H1 (cell line): ENCODE results near the gene DYSF. TPM values are rescaled to one million over a fixed set of nuclear protein-coding genes. Genes with fewer than 3 reads are reported as not detected.

Source experiments
- CTCF ChIA-PET: fragments of 300-600 bp; sonication (Branson Sonifier 250); formaldehyde crosslinking; loops from one replicate; lab custom pipeline; 2021; ENCODE audit not compliant: partially characterized antibody; lab: Charles Lee
- POLR2A ChIA-PET: fragments of 300-600 bp; sonication (Branson Sonifier 250); formaldehyde crosslinking; loops from one replicate; lab custom pipeline; 2021; ENCODE audit warnings: inconsistent platforms; ENCODE audit not compliant: partially characterized antibody; lab: Charles Lee
- DNase-seq, 2 experiments: peaks; one replicate each; pipeline versions ENCODE4 v3.0.0 to v3.0.0-alpha.2; 2010 to 2022; ENCODE audit warnings: low spot score in 2 of 2, low read depth in 1 of 2, mixed read lengths in 1 of 2
- FAIRE-seq: peaks from 2 replicates; lab custom pipeline; 2011; peaks lifted over from hg19 to GRCh38; lab: Jason Lieb, UNC
- H2AFZ ChIP-seq: 2 replicates; pipeline ENCODE4 v1.8.1; 2012; ENCODE audit warnings: low read length, inconsistent platforms
- H2AK5ac ChIP-seq: 2 replicates; pipeline ENCODE4 v1.6.1; 2013; ENCODE audit warnings: low read depth, low read length
- H2BK120ac ChIP-seq: replicated peaks from 2 replicates; pipeline ENCODE3; 2013; ENCODE audit warnings: low read depth, low read length, inconsistent platforms
- H2BK12ac ChIP-seq: 2 replicates; pipeline ENCODE4 v1.6.1; 2013; ENCODE audit warnings: low read depth, low read length
- H2BK15ac ChIP-seq: 2 replicates; pipeline ENCODE4 v1.6.1; 2013; ENCODE audit warnings: low read length
- H2BK20ac ChIP-seq: 2 replicates; pipeline ENCODE4 v1.6.1; 2013; ENCODE audit warnings: low read length
- H2BK5ac ChIP-seq: 2 replicates; pipeline ENCODE4 v1.6.1; 2013; ENCODE audit warnings: low read depth, low read length
- H3K14ac ChIP-seq: 2 replicates; pipeline ENCODE4 v1.6.1; 2013; ENCODE audit warnings: inconsistent platforms; ENCODE audit not compliant: insufficient read length
- H3K18ac ChIP-seq: 2 replicates; pipeline ENCODE4 v1.6.1; 2013; ENCODE audit warnings: low read length; ENCODE audit errors: extremely low read depth
- H3K23ac ChIP-seq: 2 replicates; pipeline ENCODE4 v1.6.1; 2013; ENCODE audit warnings: inconsistent platforms; ENCODE audit not compliant: insufficient read length
- H3K23me2 ChIP-seq: 2 replicates; pipeline ENCODE4 v1.6.1; 2013; ENCODE audit warnings: low read depth, low read length
- H3K27ac ChIP-seq: 2 replicates; pipeline ENCODE4 v1.6.1; 2011; ENCODE audit warnings: low read depth, low read length, inconsistent platforms
- H3K27me3 ChIP-seq, 4 experiments: replicated peaks in 1 of 4; 1 replicate in 1 of 4; 2 replicates in 3 of 4; pipeline versions ENCODE4 v1.6.1 to v1.8.1; 2011 to 2013; ENCODE audit warnings: low read length in 3 of 4, mild to moderate bottlenecking in 3 of 4, inconsistent platforms in 2 of 4, mixed read lengths in 2 of 4, moderate library complexity in 1 of 4; ENCODE audit not compliant: control insufficient read depth in 3 of 4, insufficient read depth in 3 of 4; ENCODE audit errors: extremely low read depth in 1 of 4
- H3K36me3 ChIP-seq, 4 experiments: 2 replicates each; pipeline versions ENCODE4 v1.6.1 to v1.8.1; 2011 to 2013; ENCODE audit warnings: mild to moderate bottlenecking in 4 of 4, low read length in 3 of 4, moderate library complexity in 2 of 4, control low read depth in 1 of 4, inconsistent platforms in 1 of 4; ENCODE audit not compliant: insufficient read depth in 4 of 4, control insufficient read depth in 2 of 4
- H3K4ac ChIP-seq: replicated peaks from 2 replicates; pipeline ENCODE3; 2013; ENCODE audit warnings: low read length, low read depth, mixed read lengths, inconsistent platforms; ENCODE audit not compliant: insufficient read length
- H3K4me1 ChIP-seq, 4 experiments: replicated peaks in 1 of 4; 1 replicate in 1 of 4; 2 replicates in 3 of 4; pipeline versions ENCODE4 v1.6.1 to v1.8.1; 2011 to 2013; ENCODE audit warnings: low read length in 3 of 4, inconsistent platforms in 2 of 4, mixed read lengths in 1 of 4; ENCODE audit not compliant: insufficient read depth in 4 of 4, control insufficient read depth in 3 of 4
- H3K4me2 ChIP-seq, 2 experiments: 2 replicates each; pipeline versions ENCODE4 v1.6.1 to v1.8.1; 2011 to 2013; ENCODE audit warnings: low read depth in 2 of 2, low read length in 2 of 2, control low read depth in 1 of 2, inconsistent platforms in 1 of 2, mild to moderate bottlenecking in 1 of 2; ENCODE audit not compliant: insufficient read depth in 1 of 2
- H3K4me3 ChIP-seq, 4 experiments: fragments of 200-600, 300-600 bp in 1 of 4; sonication (generic), shearing (Covaris generic), sonication (Bioruptor Twin) in 1 of 4; 2 replicates each; pipeline versions ENCODE4 v1.5.1 to v1.8.1; 2011 to 2016; ENCODE audit warnings: low read length in 4 of 4, low read depth in 3 of 4, control low read depth in 2 of 4, inconsistent platforms in 2 of 4, mild to moderate bottlenecking in 2 of 4, mixed read lengths in 1 of 4, moderate library complexity in 1 of 4; ENCODE audit not compliant: insufficient read depth in 2 of 4; ENCODE audit errors: extremely low read depth in 1 of 4
- H3K56ac ChIP-seq: replicated peaks from 2 replicates; pipeline ENCODE3; 2013; ENCODE audit warnings: low read depth, mild to moderate bottlenecking, mixed read lengths, low read length, inconsistent platforms; ENCODE audit not compliant: insufficient read length
- H3K79me1 ChIP-seq: 2 replicates; pipeline ENCODE4 v1.6.1; 2013; ENCODE audit warnings: low read depth, low read length, control low read depth
- H3K79me2 ChIP-seq, 2 experiments: 2 replicates each; pipeline versions ENCODE4 v1.6.1 to v1.8.1; 2012 to 2013; ENCODE audit warnings: low read length in 2 of 2, mild to moderate bottlenecking in 2 of 2, inconsistent platforms in 1 of 2; ENCODE audit not compliant: insufficient read depth in 2 of 2, control insufficient read depth in 1 of 2
- H3K9ac ChIP-seq, 4 experiments: replicated peaks in 1 of 4; 1 replicate in 1 of 4; 2 replicates in 3 of 4; pipeline versions ENCODE4 v1.6.1 to v1.8.1; 2011 to 2013; ENCODE audit warnings: low read depth in 3 of 4, low read length in 3 of 4, control low read depth in 2 of 4, mild to moderate bottlenecking in 2 of 4, moderate library complexity in 2 of 4, inconsistent platforms in 1 of 4; ENCODE audit errors: extremely low read depth in 1 of 4
- H3K9me3 ChIP-seq, 2 experiments: 2 replicates each; pipeline versions ENCODE4 v1.6.1 to v1.8.1; 2012 to 2013; ENCODE audit warnings: mild to moderate bottlenecking in 2 of 2, moderate library complexity in 2 of 2, control low read depth in 1 of 2, inconsistent platforms in 1 of 2, low read depth in 1 of 2, low read length in 1 of 2, mixed read lengths in 1 of 2; ENCODE audit not compliant: insufficient read depth in 2 of 2
- H4K20me1 ChIP-seq, 2 experiments: replicated peaks in 1 of 2; 2 replicates each; pipeline versions ENCODE3 to v1.8.1; 2011 to 2013; ENCODE audit warnings: inconsistent platforms in 2 of 2, low read length in 2 of 2, mild to moderate bottlenecking in 1 of 2; ENCODE audit not compliant: insufficient read depth in 2 of 2, control insufficient read depth in 1 of 2
- H4K5ac ChIP-seq: 2 replicates; pipeline ENCODE4 v1.6.1; 2013; ENCODE audit warnings: low read length, low read depth, mixed read lengths, inconsistent platforms; ENCODE audit not compliant: insufficient read length
- H4K8ac ChIP-seq: 2 replicates; pipeline ENCODE4 v1.8.0; 2013; ENCODE audit warnings: mild to moderate bottlenecking, moderate library complexity, low read length, inconsistent platforms; ENCODE audit not compliant: insufficient read depth; ENCODE audit errors: extremely low read depth
- H4K91ac ChIP-seq: replicated peaks from 2 replicates; pipeline ENCODE3; 2013; ENCODE audit warnings: low read length, mixed read lengths, inconsistent platforms; ENCODE audit not compliant: insufficient read length
- ATF2 ChIP-seq: IDR thresholded peaks from 2 replicates; pipeline ENCODE4 v1.6.1; 2012; ENCODE audit warnings: low read length, inconsistent platforms
- E2F6 ChIP-seq: IDR thresholded peaks from 2 replicates; pipeline ENCODE4 v1.6.1; 2012; ENCODE audit warnings: inconsistent platforms
- EGR1 ChIP-seq: IDR thresholded peaks from 2 replicates; pipeline ENCODE4 v1.6.1; 2011; ENCODE audit warnings: low read depth, low read length, borderline replicate concordance
- EZH2 ChIP-seq: fragments of 200-600 bp; sonication (generic); IDR thresholded peaks from 2 replicates; pipeline ENCODE4 v1.7.1; 2012; ENCODE audit warnings: low read depth, mild to moderate bottlenecking, moderate library complexity, low read length, inconsistent platforms; ENCODE audit not compliant: severe bottlenecking
- JUND ChIP-seq: IDR thresholded peaks from 2 replicates; pipeline ENCODE4 v1.6.1; 2011; ENCODE audit warnings: mild to moderate bottlenecking, improper control_type of control experiment, low read length
- NRF1 ChIP-seq: IDR thresholded peaks from 2 replicates; pipeline ENCODE4 v1.6.1; 2011; ENCODE audit warnings: mild to moderate bottlenecking, low read depth, low read length, improper control_type of control experiment
- POLR2AphosphoS5 ChIP-seq: IDR thresholded peaks from 2 replicates; pipeline ENCODE4 v1.6.1; 2011; ENCODE audit warnings: low read depth, low read length
- RAD21 ChIP-seq, 2 experiments: IDR thresholded peaks in 1 of 2; conservative IDR thresholded peaks in 1 of 2; 2 replicates each; pipeline ENCODE4 v1.6.1; 2011; ENCODE audit warnings: low read depth in 2 of 2, low read length in 2 of 2, improper control_type of control experiment in 1 of 2, inconsistent platforms in 1 of 2, mild to moderate bottlenecking in 1 of 2, moderate library complexity in 1 of 2
- RNF2 ChIP-seq: fragments of 200-900, 300-1000 bp; sonication (generic); IDR thresholded peaks from 2 replicates; pipeline ENCODE4 v1.7.1; 2016; ENCODE audit warnings: borderline replicate concordance, low read depth, mild to moderate bottlenecking, antibody characterized with exemption, low read length; ENCODE audit not compliant: poor library complexity, severe bottlenecking; ENCODE audit errors: missing control alignments
- RXRA ChIP-seq: IDR thresholded peaks from 2 replicates; pipeline ENCODE4 v1.6.1; 2011; ENCODE audit warnings: low read depth, mild to moderate bottlenecking, low read length, moderate library complexity; ENCODE audit not compliant: insufficient read depth
- WGBS, 2 experiments: shearing (Covaris generic) in 1 of 2; methylation state at CpG; one replicate each; pipeline versions ENCODE4 v1.1.6 to v1.1.7; 2013 to 2015; ENCODE audit warnings: low lambda C conversion rate in 2 of 2, mixed read lengths in 2 of 2, inconsistent platforms in 1 of 2, low coverage in 1 of 2, missing lambda C conversion rate in 1 of 2; ENCODE audit not compliant: insufficient replicate concordance in 2 of 2, insufficient coverage in 1 of 2, insufficient read length in 1 of 2; ENCODE audit errors: extremely low coverage in 1 of 2, missing lambda C conversion rate in 1 of 2; 5-methylcytosine and 5-hydroxymethylcytosine counted together
- polyA plus RNA-seq, 7 experiments: library from polyadenylated mRNA; depleted of rRNA in 3 of 7; stranded (reverse) in 5 of 7; unstranded in 2 of 7; fragments of >200 nt in 5 of 7; fragments of 200-250 nt in 2 of 7; gene quantifications; 1 replicate in 5 of 7; 2 replicates in 1 of 7; 4 replicates in 1 of 7; pipeline versions ENCODE4 v1.2.1 to v1.2.3, GENCODE V29; 2011 to 2013; ENCODE audit warnings: missing spikeins in 2 of 7, mixed read lengths in 2 of 7
- total RNA-seq: library from RNA; stranded (reverse); fragmentation: NEBNext Ultra II Directional; extraction: Animal tissue kit (Norgen Biotek cat#: 25700); gene quantifications from 2 replicates; pipeline ENCODE4 v1.2.1, GENCODE V29; 2021

Gene DYSF
- total and polyA plus RNA-seq, 2 of the 8 experiments (the other 6 are each of a cell fraction or from before 2014, with no cell fraction given): 5.8 to 7.1 TPM

GRCh38 chr2:71474116-71474743 lies 20.9 kb downstream of the DYSF start:
- Histone ChIP-seq H4K8ac (no peak overlapping the region), H3K4ac (no peak overlapping the region), H4K5ac (no peak overlapping the region), H3K79me2 (no peaks in the 10 kb centered on the region), H3K9me3 (no peaks in the 10 kb centered on the region), H2AFZ (no peak overlapping the region), H3K36me3 (no peaks in the 10 kb centered on the region), H3K18ac (no peak overlapping the region), H3K27me3 (peaks cover 0 to 2% (median 1%) of the 10 kb centered on the region in 4 experiments; a peak in 5 of 7 replicates), H2AK5ac (no peak overlapping the region), H3K27ac (no peak overlapping the region), H3K9ac (no peak overlapping the region), H3K4me1 (peaks cover 0 to 4% (median 1%) of the 10 kb centered on the region in 4 experiments; a peak in 4 of 7 replicates), H2BK5ac (no peak overlapping the region), H3K23me2 (no peaks in the 10 kb centered on the region), H3K79me1 (no peaks in the 10 kb centered on the region), H3K23ac (no peak overlapping the region), H2BK15ac (no peak overlapping the region), H3K14ac (no peak overlapping the region), H3K4me3 (no peak overlapping the region), H4K20me1 (no peaks in the 10 kb centered on the region), H2BK12ac (no peak overlapping the region), H2BK20ac (no peak overlapping the region), H3K56ac (no peak overlapping the region), H2BK120ac (no peak overlapping the region), H4K91ac (no peak overlapping the region), H3K4me2 (no peak overlapping the region)
- ChIA-PET CTCF (interaction anchor here (0.7 to 4.9 kb wide), 4 partner anchors 12 to 36 kb away, joined by 3 to 25 read pairs (median 6); no protein-coding TSS in a partner anchor), POLR2A (no interaction called here)
- FAIRE-seq (no peak), DNase-seq (no peak)
- WGBS, 2 experiments: 91% methylated on average over 5 of the region's 5 CpGs; no CpG with 5 or more reads in 1 of the 2 experiments
- TF ChIP-seq EGR1 (no peak), E2F6 (no peak), RNF2 (no peak), RXRA (no peak), EZH2 (no peak), NRF1 (no peak), RAD21 (IDR thresholded peaks at IDR 0.05 in 1 of 2, conservative IDR thresholded peaks at IDR 0.05 in 1 of 2; ENCODE audit: low read depth in 2 of 2, low read length in 2 of 2) (no peak), ATF2 (no peak), POLR2AphosphoS5 (no peak), JUND (no peak)
